ENCODE data around the gene TNIP2.

DNA sequence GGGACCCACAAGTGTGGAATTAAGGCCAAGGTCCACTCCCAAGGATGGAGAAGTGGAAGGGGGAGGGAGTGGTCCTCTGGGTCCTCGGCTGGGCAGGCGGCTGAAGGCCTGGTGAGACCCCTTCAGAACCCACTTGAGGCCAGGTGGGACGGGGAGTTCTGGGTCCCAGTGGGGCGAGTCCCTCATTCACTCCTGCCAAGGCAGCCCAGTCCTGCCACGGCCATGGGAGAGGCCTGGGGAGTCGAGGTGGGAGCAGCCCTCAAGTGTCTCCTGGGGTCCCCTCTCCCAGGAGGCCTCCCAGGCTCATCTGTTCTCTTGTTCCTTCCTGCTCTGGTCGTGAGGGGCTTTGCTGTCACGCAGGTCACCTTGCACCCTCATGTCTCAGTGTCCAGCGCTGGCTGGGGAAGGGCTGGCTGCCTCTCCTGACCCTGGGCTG lies 30.7 kb upstream of the TNIP2 start:
- TF ChIP-seq, protein P1, sequence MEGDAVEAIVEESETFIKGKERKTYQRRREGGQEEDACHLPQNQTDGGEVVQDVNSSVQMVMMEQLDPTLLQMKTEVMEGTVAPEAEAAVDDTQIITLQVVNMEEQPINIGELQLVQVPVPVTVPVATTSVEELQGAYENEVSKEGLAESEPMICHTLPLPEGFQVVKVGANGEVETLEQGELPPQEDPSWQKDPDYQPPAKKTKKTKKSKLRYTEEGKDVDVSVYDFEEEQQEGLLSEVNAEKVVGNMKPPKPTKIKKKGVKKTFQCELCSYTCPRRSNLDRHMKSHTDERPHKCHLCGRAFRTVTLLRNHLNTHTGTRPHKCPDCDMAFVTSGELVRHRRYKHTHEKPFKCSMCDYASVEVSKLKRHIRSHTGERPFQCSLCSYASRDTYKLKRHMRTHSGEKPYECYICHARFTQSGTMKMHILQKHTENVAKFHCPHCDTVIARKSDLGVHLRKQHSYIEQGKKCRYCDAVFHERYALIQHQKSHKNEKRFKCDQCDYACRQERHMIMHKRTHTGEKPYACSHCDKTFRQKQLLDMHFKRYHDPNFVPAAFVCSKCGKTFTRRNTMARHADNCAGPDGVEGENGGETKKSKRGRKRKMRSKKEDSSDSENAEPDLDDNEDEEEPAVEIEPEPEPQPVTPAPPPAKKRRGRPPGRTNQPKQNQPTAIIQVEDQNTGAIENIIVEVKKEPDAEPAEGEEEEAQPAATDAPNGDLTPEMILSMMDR (conservative IDR thresholded peaks at IDR 0.05; ENCODE audit: low read depth, low read length), result no peak
- TF ChIP-seq EZH2 (IDR thresholded peaks at IDR 0.05; ENCODE audit: low read length, unreplicated experiment) (no peak), EZH2phosphoT487 (IDR thresholded peaks at IDR 0.05; ENCODE audit: borderline replicate concordance, low read length) (no peak)
